ENCODE data around the gene MROH8.
A peak's percentile ranks its signal among the peaks of the same experiment; 100 is the strongest.
"Not testable (repeated sequence)": the region's sequence is repeated elsewhere in the genome, so short reads cannot be mapped to it uniquely, and the experiment has no call there.

The MROH8 gene

GRCh38 chr20:37154684-37155298 lies 24.6 kb downstream of the MROH8 start:
- DNase-seq (ENCODE audit: low spot score), result no peak

GRCh38 chr20:37152284-37152683 lies 27.1 kb downstream of the MROH8 start:
- DNase-seq (ENCODE audit: low spot score), result no peak

- DNase-seq (ENCODE audit: low spot score), result no peak
These were observed 27.8 kb downstream of the MROH8 start for GRCh38 chr20:37151529-37151928.

GRCh38 chr20:37150864-37151263 lies 28.5 kb downstream of the MROH8 start:
- not testable (repeated sequence) for DNase-seq (ENCODE audit: low spot score)

- no peak for DNase-seq (ENCODE audit: low spot score)
These were observed 32.1 kb downstream of the MROH8 start for GRCh38 chr20:37147250-37147649.

- no peak for DNase-seq (ENCODE audit: low spot score)
These were observed 34.4 kb downstream of the MROH8 start for GRCh38 chr20:37144856-37145404.

GRCh38 chr20:37142708-37143107 lies 36.6 kb downstream of the MROH8 start:
- DNase-seq (ENCODE audit: low spot score), result no peak

GRCh38 chr20:37137547-37137946 lies 41.8 kb downstream of the MROH8 start:
- DNase-seq (ENCODE audit: low spot score), result no peak

GRCh38 chr20:37133952-37134351 lies 45.4 kb downstream of the MROH8 start:
- no peak for DNase-seq (ENCODE audit: low spot score)

- no peak for DNase-seq (ENCODE audit: low spot score)
These were observed 47.9 kb downstream of the MROH8 start for GRCh38 chr20:37131486-37131885.

GRCh38 chr20:37128803-37129202 lies 50.5 kb downstream of the MROH8 start:
- no peak for DNase-seq (ENCODE audit: low spot score)

- not testable (repeated sequence) for DNase-seq (ENCODE audit: low spot score)
These were observed 53.1 kb downstream of the MROH8 start for GRCh38 chr20:37126290-37126689.

- no peak for DNase-seq (ENCODE audit: low spot score)
These were observed 55.9 kb downstream of the MROH8 start for GRCh38 chr20:37123441-37123840.

GRCh38 chr20:37120497-37120896 lies 58.9 kb downstream of the MROH8 start:
- DNase-seq (ENCODE audit: low spot score), result no peak

GRCh38 chr20:37119356-37120036 lies 59.9 kb downstream of the MROH8 start:
- DNase-seq (ENCODE audit: low spot score), result no peak

- DNase-seq (ENCODE audit: low spot score), result no peak
These were observed 65.3 kb downstream of the MROH8 start for GRCh38 chr20:37114012-37114411.

- DNase-seq (ENCODE audit: low spot score), result peak; percentile 31
These were observed 67.4 kb downstream of the MROH8 start for GRCh38 chr20:37111926-37112455.

GRCh38 chr20:37108676-37109075 lies 70.7 kb downstream of the MROH8 start:
- no peak for DNase-seq (ENCODE audit: low spot score)

- DNase-seq (ENCODE audit: low spot score), result no peak
These were observed 76.8 kb downstream of the MROH8 start for GRCh38 chr20:37102571-37102970.

- DNase-seq (ENCODE audit: low spot score), result no peak
These were observed 82.8 kb downstream of the MROH8 start for GRCh38 chr20:37096415-37097041.

GRCh38 chr20:37095599-37096414 lies 83.5 kb downstream of the MROH8 start, which contains the start of gene RBL1:
Gene RBL1, minus strand, starts transcription at chr20:37095997. Its CDS starts 69 bp downstream, at chr20:37095928.
- peak; percentile 91 for DNase-seq (ENCODE audit: low spot score)

- peak; percentile 69 for DNase-seq (ENCODE audit: low spot score)
These were observed 84.2 kb downstream of the MROH8 start for GRCh38 chr20:37095108-37095598.
